ENCODE results near the gene OXGR1. TPM values are rescaled to one million over a fixed set of nuclear protein-coding genes. Genes with fewer than 3 reads are reported as not detected.

Gene OXGR1
- total RNA-seq, 2 experiments from 2014 or later = not detected

DNA sequence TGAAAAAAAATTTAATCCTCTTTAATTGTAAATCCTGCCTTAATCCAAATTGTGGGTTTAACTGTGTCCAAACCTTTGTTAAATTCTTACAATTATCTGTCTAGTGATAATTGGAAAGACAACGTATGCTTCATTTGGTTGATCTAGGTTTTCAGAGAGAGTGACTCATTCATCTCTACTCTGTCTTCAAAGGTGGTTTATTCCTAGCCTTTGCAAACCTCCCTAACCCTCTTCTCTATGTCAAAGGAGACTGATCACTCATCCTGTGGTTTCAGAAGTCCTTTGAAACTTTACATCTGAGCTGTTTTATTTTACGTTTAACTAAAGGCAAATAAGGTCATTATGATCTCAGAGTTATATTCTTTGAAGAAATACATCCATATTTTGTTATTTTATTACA lies 8.8 kb upstream of the OXGR1 start:
- no peak overlapping the region for H3K4me3 Mint-ChIP-seq
- H3K27ac Mint-ChIP-seq = no peak overlapping the region
- H3K36me3 Mint-ChIP-seq (ENCODE audit: low read depth) = no peaks in the 10 kb centered on the region
- intact Hi-C loops (cut with micrococcal nuclease) = no loop called here
- no peaks in the 10 kb centered on the region for H3K9me3 Mint-ChIP-seq
- H3K27me3 Mint-ChIP-seq (ENCODE audit: low read depth) = peaks cover 30% of the 10 kb centered on the region
- CTCF ChIA-PET = interaction anchor here (1.9 kb wide), 1 partner anchor 15 kb away, joined by 9 read pairs; no protein-coding TSS in a partner anchor
- no peak for DNase-seq
- no peaks in the 10 kb centered on the region for H3K4me1 Mint-ChIP-seq (ENCODE audit: low read depth)

GRCh38 chr13:97002581-97002980 lies 8.3 kb upstream of the OXGR1 start:
- Mint-ChIP-seq H3K27me3 (ENCODE audit: low read depth) (peaks cover 27% of the 10 kb centered on the region), H3K4me3 (no peak overlapping the region), H3K27ac (no peak overlapping the region), H3K4me1 (ENCODE audit: low read depth) (no peaks in the 10 kb centered on the region), H3K36me3 (ENCODE audit: low read depth) (no peaks in the 10 kb centered on the region), H3K9me3 (no peaks in the 10 kb centered on the region)
- CTCF ChIA-PET = interaction anchor here (1.9 kb wide), 1 partner anchor 15 kb away, joined by 9 read pairs; no protein-coding TSS in a partner anchor
- intact Hi-C loops (cut with micrococcal nuclease) = no loop called here
- no peak for DNase-seq

- H3K27ac Mint-ChIP-seq = no peak overlapping the region
- no peaks in the 10 kb centered on the region for H3K36me3 Mint-ChIP-seq (ENCODE audit: low read depth)
- no peak overlapping the region for H3K4me3 Mint-ChIP-seq
- CTCF ChIA-PET = interaction anchor here (1.8 kb wide), 1 partner anchor 16 kb away, joined by 6 read pairs; no protein-coding TSS in a partner anchor
- H3K27me3 Mint-ChIP-seq (ENCODE audit: low read depth) = peaks cover 26% of the 10 kb centered on the region
- no peaks in the 10 kb centered on the region for H3K9me3 Mint-ChIP-seq
- DNase-seq = no peak
- no peaks in the 10 kb centered on the region for H3K4me1 Mint-ChIP-seq (ENCODE audit: low read depth)
- intact Hi-C loops (cut with micrococcal nuclease) = no loop called here
These were observed 7.4 kb upstream of the OXGR1 start for GRCh38 chr13:97001636-97002035.

GRCh38 chr13:97000295-97000925 lies 6.1 kb upstream of the OXGR1 start:
- Mint-ChIP-seq H3K4me3 (no peak overlapping the region), H3K36me3 (ENCODE audit: low read depth) (no peaks in the 10 kb centered on the region), H3K4me1 (ENCODE audit: low read depth) (no peaks in the 10 kb centered on the region), H3K27me3 (ENCODE audit: low read depth) (peaks cover 30% of the 10 kb centered on the region), H3K9me3 (no peaks in the 10 kb centered on the region), H3K27ac (no peak overlapping the region)
- CTCF ChIA-PET = interaction anchor here (0.6 to 1.8 kb wide), 2 partner anchors 15 to 17 kb away, joined by 3 to 6 read pairs; no protein-coding TSS in a partner anchor
- no peak for DNase-seq
- intact Hi-C loops (cut with micrococcal nuclease) = no loop called here

DNA sequence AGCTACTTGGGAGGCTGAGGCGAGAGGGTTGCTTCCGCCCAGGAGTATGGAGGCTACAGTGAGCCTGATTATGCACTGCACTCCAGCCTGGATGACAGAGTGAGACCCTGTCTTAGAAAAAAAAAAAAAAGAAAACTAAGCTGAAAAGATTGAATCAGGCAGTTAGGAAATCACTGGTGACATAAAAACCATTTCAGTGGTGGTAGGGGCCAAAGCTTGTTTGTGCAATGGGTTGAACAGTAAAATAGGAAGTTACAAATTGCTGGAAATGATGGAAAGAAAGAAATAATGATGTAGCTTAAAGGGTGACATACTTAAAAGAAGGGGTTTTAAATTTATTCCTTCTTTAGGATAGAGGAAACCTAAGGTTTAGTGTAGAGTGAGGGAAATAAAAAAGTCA lies 4.8 kb upstream of the OXGR1 start:
- H3K4me3 Mint-ChIP-seq = no peak overlapping the region
- intact Hi-C loops (cut with micrococcal nuclease) = no loop called here
- no peak for DNase-seq
- CTCF ChIA-PET = interaction anchor here (1.6 kb wide), 1 partner anchor 15 kb away, joined by 3 read pairs; no protein-coding TSS in a partner anchor
- H3K27ac Mint-ChIP-seq = no peak overlapping the region
- H3K27me3 Mint-ChIP-seq (ENCODE audit: low read depth) = peaks cover 38% of the 10 kb centered on the region
- peaks cover 5% of the 10 kb centered on the region for H3K4me1 Mint-ChIP-seq (ENCODE audit: low read depth)
- H3K9me3 Mint-ChIP-seq = no peaks in the 10 kb centered on the region
- no peaks in the 10 kb centered on the region for H3K36me3 Mint-ChIP-seq (ENCODE audit: low read depth)

- DNase-seq = no peak
- Mint-ChIP-seq H3K36me3 (ENCODE audit: low read depth) (no peaks in the 10 kb centered on the region), H3K27ac (no peak overlapping the region), H3K4me3 (no peak overlapping the region), H3K4me1 (ENCODE audit: low read depth) (peaks cover 11% of the 10 kb centered on the region), H3K9me3 (no peaks in the 10 kb centered on the region), H3K27me3 (ENCODE audit: low read depth) (peaks cover 49% of the 10 kb centered on the region)
- CTCF ChIA-PET = interaction anchor here (1.6 kb wide), 1 partner anchor 17 kb away, joined by 3 read pairs; no protein-coding TSS in a partner anchor
- intact Hi-C loops (cut with micrococcal nuclease) = no loop called here
These were observed 3.8 kb upstream of the OXGR1 start for GRCh38 chr13:96998051-96998450.

- no peak overlapping the region for H3K4me3 Mint-ChIP-seq
- no peak for DNase-seq
- no peaks in the 10 kb centered on the region for H3K9me3 Mint-ChIP-seq
- H3K4me1 Mint-ChIP-seq (ENCODE audit: low read depth) = peaks cover 11% of the 10 kb centered on the region
- CTCF ChIA-PET = no interaction called here
- intact Hi-C loops (cut with micrococcal nuclease) = no loop called here
- H3K36me3 Mint-ChIP-seq (ENCODE audit: low read depth) = no peaks in the 10 kb centered on the region
- H3K27ac Mint-ChIP-seq = no peak overlapping the region
- peaks cover 47% of the 10 kb centered on the region for H3K27me3 Mint-ChIP-seq (ENCODE audit: low read depth)
These were observed 2.6 kb upstream of the OXGR1 start for GRCh38 chr13:96996886-96997285.

DNA sequence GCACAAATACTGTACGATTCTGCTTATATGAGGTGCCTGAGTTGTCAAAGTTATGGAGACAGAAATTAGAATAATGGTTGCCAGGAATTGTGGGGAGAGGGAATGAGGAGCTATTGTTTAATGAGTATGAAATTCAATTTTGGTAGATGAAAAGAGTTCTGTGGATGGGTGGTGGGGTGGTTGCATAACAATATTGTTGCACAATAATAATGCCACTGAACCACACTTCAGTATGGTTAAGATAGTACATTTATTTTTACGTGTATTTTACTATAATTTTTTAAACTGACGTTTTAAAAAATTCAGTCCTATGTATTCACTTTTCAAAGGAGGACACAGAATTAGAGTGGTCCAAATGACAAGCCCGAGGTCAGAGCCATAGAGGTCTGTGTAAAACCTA lies 1.8 kb upstream of the OXGR1 start:
- H3K4me1 Mint-ChIP-seq (ENCODE audit: low read depth) = peaks cover 11% of the 10 kb centered on the region
- H3K9me3 Mint-ChIP-seq = no peaks in the 10 kb centered on the region
- no peak overlapping the region for H3K27ac Mint-ChIP-seq
- no peak overlapping the region for H3K4me3 Mint-ChIP-seq
- DNase-seq = no peak
- intact Hi-C loops (cut with micrococcal nuclease) = no loop called here
- H3K27me3 Mint-ChIP-seq (ENCODE audit: low read depth) = peaks cover 50% of the 10 kb centered on the region
- no peaks in the 10 kb centered on the region for H3K36me3 Mint-ChIP-seq (ENCODE audit: low read depth)
- CTCF ChIA-PET = no interaction called here

DNA sequence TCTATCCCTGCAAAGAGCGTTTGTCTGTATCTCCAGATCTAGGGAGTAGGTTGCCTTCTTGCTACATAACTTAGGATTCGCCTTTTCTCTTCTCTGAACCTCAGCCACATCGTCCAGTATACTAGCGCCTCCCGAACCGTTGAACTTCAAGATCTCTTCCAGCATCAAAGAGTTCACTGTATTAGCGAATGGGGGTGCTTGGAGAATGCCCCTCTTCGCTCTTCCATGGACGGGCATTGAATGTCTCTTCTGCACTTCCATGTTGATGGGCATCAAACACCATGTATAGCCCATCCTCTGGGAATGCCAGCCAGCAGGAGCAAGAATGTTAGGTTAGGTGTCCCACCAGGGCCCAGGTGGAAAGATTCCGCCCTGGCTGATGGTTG lies 575 bp upstream of the OXGR1 start:
- peaks cover 11% of the 10 kb centered on the region for H3K4me1 Mint-ChIP-seq (ENCODE audit: low read depth)
- no peak overlapping the region for H3K4me3 Mint-ChIP-seq
- H3K27ac Mint-ChIP-seq = no peak overlapping the region
- H3K36me3 Mint-ChIP-seq (ENCODE audit: low read depth) = no peaks in the 10 kb centered on the region
- H3K9me3 Mint-ChIP-seq = no peaks in the 10 kb centered on the region
- intact Hi-C loops (cut with micrococcal nuclease) = no loop called here
- CTCF ChIA-PET = no interaction called here
- DNase-seq = no peak
- peaks cover 49% of the 10 kb centered on the region for H3K27me3 Mint-ChIP-seq (ENCODE audit: low read depth)

- Mint-ChIP-seq H3K36me3 (ENCODE audit: low read depth) (no peaks in the 10 kb centered on the region), H3K4me3 (no peak overlapping the region), H3K27me3 (ENCODE audit: low read depth) (peaks cover 44% of the 10 kb centered on the region), H3K9me3 (no peaks in the 10 kb centered on the region), H3K4me1 (ENCODE audit: low read depth) (peaks cover 11% of the 10 kb centered on the region), H3K27ac (no peak overlapping the region)
- no peak for DNase-seq
- intact Hi-C loops (cut with micrococcal nuclease) = no loop called here
- CTCF ChIA-PET = interaction anchor here (0.5 to 1.1 kb wide), 2 partner anchors 13 to 204 kb away, joined by 3 to 4 read pairs; no protein-coding TSS in a partner anchor
These were observed 651 bp downstream of the OXGR1 start for GRCh38 chr13:96993634-96994016.

DNA sequence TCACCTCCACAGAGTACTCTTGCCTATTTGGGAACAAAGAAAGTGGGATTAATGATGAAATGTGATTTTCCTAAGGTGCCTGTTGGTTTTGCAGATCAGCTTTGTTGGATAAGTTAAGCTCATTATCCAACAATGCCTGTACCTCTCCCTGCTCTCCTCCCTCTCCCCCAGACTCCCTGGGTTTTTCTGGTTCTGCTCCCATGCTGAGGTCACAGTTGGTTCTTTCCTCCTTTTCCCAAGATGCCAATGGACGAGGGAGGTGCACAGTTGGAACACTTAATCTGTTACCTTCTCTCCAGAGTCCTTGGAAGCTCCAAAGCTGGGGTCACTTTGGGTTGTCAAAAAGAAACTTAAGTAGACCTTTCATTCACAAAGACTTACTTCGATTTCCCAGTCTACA lies 1.6 kb downstream of the OXGR1 start:
- Mint-ChIP-seq H3K4me3 (no peak overlapping the region), H3K27ac (no peak overlapping the region), H3K36me3 (ENCODE audit: low read depth) (no peaks in the 10 kb centered on the region), H3K9me3 (no peaks in the 10 kb centered on the region), H3K27me3 (ENCODE audit: low read depth) (peaks cover 46% of the 10 kb centered on the region), H3K4me1 (ENCODE audit: low read depth) (peaks cover 11% of the 10 kb centered on the region)
- CTCF ChIA-PET = interaction anchor here (1.1 kb wide), 1 partner anchor 14 kb away, joined by 3 read pairs; no protein-coding TSS in a partner anchor
- intact Hi-C loops (cut with micrococcal nuclease) = no loop called here
- DNase-seq = no peak

- intact Hi-C loops (cut with micrococcal nuclease) = no loop called here
- H3K36me3 Mint-ChIP-seq (ENCODE audit: low read depth) = no peaks in the 10 kb centered on the region
- no peak overlapping the region for H3K4me3 Mint-ChIP-seq
- no peak for DNase-seq
- no peak overlapping the region for H3K27ac Mint-ChIP-seq
- peaks cover 45% of the 10 kb centered on the region for H3K27me3 Mint-ChIP-seq (ENCODE audit: low read depth)
- peaks cover 11% of the 10 kb centered on the region for H3K4me1 Mint-ChIP-seq (ENCODE audit: low read depth)
- CTCF ChIA-PET = no interaction called here
- H3K9me3 Mint-ChIP-seq = no peaks in the 10 kb centered on the region
These were observed 3.2 kb downstream of the OXGR1 start for GRCh38 chr13:96991072-96991471.

DNA sequence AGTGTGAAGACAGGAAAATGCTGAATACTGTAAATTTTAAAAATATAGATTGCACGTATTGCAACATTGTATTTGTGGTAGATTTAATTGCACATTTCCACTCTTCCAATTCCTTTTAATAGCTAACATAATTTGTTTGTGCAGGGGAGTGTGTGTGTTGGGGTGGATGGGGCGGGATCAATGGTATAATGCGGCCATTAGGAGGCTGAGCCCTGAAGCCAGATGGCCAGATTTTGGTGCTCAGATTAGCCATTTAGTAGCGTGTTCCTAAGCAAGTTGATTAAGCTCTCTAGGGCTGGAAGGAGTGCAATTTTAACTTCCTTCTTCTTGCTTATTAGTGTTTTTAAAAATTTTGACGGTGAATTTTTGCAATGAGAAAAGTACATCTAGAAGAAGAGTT lies 5.8 kb downstream of the OXGR1 start:
- H3K27me3 Mint-ChIP-seq (ENCODE audit: low read depth) = peaks cover 23% of the 10 kb centered on the region
- H3K36me3 Mint-ChIP-seq (ENCODE audit: low read depth) = no peaks in the 10 kb centered on the region
- H3K4me1 Mint-ChIP-seq (ENCODE audit: low read depth) = peaks cover 5% of the 10 kb centered on the region
- no peak for DNase-seq
- H3K4me3 Mint-ChIP-seq = no peak overlapping the region
- CTCF ChIA-PET = no interaction called here
- intact Hi-C loops (cut with micrococcal nuclease) = no loop called here
- no peak overlapping the region for H3K27ac Mint-ChIP-seq
- H3K9me3 Mint-ChIP-seq = no peaks in the 10 kb centered on the region
